ENCODE results near the gene FTMT. TPM values are rescaled to one million over a fixed set of nuclear protein-coding genes. Genes with fewer than 3 reads are reported as not detected.
A peak's percentile ranks its signal among the peaks of the same experiment; 100 is the strongest.

Gene FTMT
- total and polyA plus RNA-seq, 8 donors: not detected

DNA sequence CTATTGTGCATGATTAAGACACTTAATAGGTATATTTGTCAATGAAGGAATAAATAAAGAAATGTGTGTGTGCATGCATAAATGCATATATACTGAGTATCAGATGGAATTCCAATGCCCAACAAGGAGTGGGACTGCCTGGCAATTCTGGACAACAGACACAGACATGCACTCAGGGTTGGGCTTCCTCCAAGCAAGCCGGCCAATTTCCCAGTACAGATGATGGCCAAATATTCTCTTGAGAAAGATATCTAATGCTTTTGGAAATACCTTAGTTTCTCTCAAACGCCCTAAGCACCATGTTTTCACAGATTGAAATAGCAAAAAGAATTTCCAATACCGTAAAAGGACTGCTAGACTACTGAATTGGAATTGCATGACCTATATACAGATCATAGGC, 11.1 kb downstream of the FTMT start:
- H3K27me3 ChIP-seq: no peaks in the 10 kb centered on the region
- ATAC-seq: no peak
- TF ChIP-seq, protein P1, sequence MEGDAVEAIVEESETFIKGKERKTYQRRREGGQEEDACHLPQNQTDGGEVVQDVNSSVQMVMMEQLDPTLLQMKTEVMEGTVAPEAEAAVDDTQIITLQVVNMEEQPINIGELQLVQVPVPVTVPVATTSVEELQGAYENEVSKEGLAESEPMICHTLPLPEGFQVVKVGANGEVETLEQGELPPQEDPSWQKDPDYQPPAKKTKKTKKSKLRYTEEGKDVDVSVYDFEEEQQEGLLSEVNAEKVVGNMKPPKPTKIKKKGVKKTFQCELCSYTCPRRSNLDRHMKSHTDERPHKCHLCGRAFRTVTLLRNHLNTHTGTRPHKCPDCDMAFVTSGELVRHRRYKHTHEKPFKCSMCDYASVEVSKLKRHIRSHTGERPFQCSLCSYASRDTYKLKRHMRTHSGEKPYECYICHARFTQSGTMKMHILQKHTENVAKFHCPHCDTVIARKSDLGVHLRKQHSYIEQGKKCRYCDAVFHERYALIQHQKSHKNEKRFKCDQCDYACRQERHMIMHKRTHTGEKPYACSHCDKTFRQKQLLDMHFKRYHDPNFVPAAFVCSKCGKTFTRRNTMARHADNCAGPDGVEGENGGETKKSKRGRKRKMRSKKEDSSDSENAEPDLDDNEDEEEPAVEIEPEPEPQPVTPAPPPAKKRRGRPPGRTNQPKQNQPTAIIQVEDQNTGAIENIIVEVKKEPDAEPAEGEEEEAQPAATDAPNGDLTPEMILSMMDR (IDR thresholded peaks at IDR 0.05): no peak

DNA sequence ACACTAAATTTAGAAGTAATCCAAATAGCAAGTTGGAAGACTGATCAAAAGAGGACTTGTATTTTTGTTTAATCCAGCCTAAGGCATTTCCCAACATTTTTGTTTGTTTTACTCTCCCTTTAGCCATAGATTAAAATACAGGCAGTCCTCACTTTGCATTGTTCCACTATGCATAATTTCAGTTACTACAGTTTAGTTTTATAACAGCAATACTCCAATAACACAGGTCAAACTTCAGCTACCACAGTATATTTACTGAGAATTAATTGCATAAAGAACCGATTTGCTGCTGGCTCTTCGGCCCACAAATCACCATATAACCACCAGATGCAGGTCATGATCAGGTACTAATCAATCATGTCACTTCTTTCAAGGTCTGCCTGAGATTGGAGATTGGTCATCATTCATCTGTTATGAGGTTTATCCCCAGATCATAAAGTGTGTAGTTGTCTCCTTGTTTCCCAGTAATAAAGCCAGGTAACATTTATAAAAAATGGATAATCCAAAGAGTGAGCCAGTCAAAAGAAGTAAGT, 12.1 kb downstream of the FTMT start:
- Histone ChIP-seq H3K27ac (no peak overlapping the region), H3K4me3 (no peak overlapping the region), H3K27me3 (no peaks in the 10 kb centered on the region), H3K36me3 (no peaks in the 10 kb centered on the region), H3K9me3 (no peaks in the 10 kb centered on the region), H3K4me1 (no peaks in the 10 kb centered on the region)
- intact Hi-C loops (cut with DNase I): no loop called here
- DNase-seq (no peak), ATAC-seq (no peak)
- TF ChIP-seq, protein P1 (IDR thresholded peaks at IDR 0.05): no peak

More for the DNA sequence above, 11.1 kb downstream of the FTMT start:
- intact Hi-C loops (cut with DNase I): no loop called here
- H3K36me3 ChIP-seq: no peaks in the 10 kb centered on the region
- no peaks in the 10 kb centered on the region for H3K4me1 ChIP-seq
- H3K27ac ChIP-seq: no peak overlapping the region
- no peak for DNase-seq
- H3K9me3 ChIP-seq: no peaks in the 10 kb centered on the region
- H3K4me3 ChIP-seq: no peak overlapping the region

DNA sequence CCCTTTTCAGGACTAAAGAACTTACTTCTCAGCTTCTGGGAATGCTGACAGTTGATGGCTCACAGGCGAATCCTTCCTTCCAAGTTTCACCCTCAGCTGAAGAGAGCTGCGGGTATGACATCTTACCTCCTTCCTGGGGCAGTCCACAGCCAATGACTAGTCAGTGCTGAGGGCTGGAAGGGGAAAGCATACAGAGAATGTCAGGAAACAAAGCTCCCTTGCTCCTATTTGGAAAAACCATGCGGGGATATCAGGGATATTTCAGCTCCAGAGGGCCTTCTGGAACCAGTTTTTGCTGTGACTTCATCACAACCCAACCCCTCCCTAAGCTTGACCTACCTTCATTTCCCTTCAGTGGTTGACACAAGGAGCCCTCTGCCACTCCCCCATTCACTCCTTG, 15.7 kb downstream of the FTMT start:
- H3K4me3 ChIP-seq: no peak overlapping the region
- no peaks in the 10 kb centered on the region for H3K9me3 ChIP-seq
- no peaks in the 10 kb centered on the region for H3K27me3 ChIP-seq
- H3K27ac ChIP-seq: no peak overlapping the region
- no peaks in the 10 kb centered on the region for H3K4me1 ChIP-seq
- no peak for DNase-seq
- TF ChIP-seq, protein P1 (IDR thresholded peaks at IDR 0.05): no peak
- intact Hi-C loops (cut with DNase I): no loop called here
- no peak for ATAC-seq
- H3K36me3 ChIP-seq: no peaks in the 10 kb centered on the region

DNA sequence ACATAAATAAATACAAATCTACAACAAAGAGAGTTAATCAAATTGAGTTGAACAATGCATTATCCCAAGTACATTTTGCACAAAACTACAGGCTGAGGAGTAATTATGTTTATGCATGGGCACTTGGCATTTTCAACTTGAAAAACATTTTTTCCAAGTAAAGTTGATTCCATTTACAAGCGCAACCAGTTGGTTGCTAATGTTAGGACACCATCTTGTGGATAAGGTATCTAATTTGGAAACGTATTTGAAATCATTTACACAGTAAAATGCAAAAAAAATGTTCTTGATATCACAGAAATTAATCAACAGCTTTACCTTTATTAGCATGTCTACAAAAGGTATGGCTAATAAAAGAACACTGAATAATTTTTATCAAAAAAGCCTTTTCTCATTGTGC, 18.8 kb downstream of the FTMT start:
- H3K36me3 ChIP-seq: no peaks in the 10 kb centered on the region
- no peaks in the 10 kb centered on the region for H3K4me1 ChIP-seq
- DNase-seq (peak in 2 of 4 donors; percentile 5 to 36), ATAC-seq (no peak)
- no peak overlapping the region for H3K27ac ChIP-seq
- intact Hi-C loops (cut with DNase I): no loop called here
- no peak overlapping the region for H3K4me3 ChIP-seq
- no peaks in the 10 kb centered on the region for H3K9me3 ChIP-seq
- TF ChIP-seq, protein P1 (IDR thresholded peaks at IDR 0.05): peak in 1 of 2 donors; percentile 12
- no peaks in the 10 kb centered on the region for H3K27me3 ChIP-seq

DNA sequence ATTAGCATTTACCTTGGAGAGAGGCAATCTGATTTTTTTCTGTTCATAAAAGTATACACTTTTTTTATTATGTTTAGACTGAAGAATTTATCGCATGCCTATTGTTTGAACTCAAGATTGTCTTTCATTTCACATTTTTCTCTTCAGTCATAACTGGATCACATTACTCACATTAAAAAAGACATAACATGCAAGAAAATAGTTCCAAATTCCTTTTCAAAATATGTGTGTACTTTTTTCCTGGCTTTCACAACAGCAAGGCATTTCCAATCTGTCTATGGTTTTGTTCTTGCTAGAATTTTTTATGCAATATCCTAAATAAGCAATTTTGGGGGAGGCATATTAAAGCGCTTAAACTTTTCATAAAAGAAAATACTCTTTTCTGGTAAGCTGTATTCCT, 21.2 kb downstream of the FTMT start:
- H3K36me3 ChIP-seq: no peaks in the 10 kb centered on the region
- no peaks in the 10 kb centered on the region for H3K27me3 ChIP-seq
- TF ChIP-seq, protein P1 (IDR thresholded peaks at IDR 0.05): no peak
- no peak for ATAC-seq
- H3K4me3 ChIP-seq: no peak overlapping the region
- intact Hi-C loops (cut with DNase I): no loop called here
- H3K9me3 ChIP-seq: no peaks in the 10 kb centered on the region
- no peaks in the 10 kb centered on the region for H3K4me1 ChIP-seq
- no peak for DNase-seq
- H3K27ac ChIP-seq: no peak overlapping the region
